CMK (cell line): ENCODE measurements around the gene ADAMTS20.

Experiments used
- DNase-seq: peaks from one replicate; pipeline ENCODE4 v3.0.0-alpha.2; 2010; ENCODE audit warnings: low read depth

The ADAMTS20 gene

DNA sequence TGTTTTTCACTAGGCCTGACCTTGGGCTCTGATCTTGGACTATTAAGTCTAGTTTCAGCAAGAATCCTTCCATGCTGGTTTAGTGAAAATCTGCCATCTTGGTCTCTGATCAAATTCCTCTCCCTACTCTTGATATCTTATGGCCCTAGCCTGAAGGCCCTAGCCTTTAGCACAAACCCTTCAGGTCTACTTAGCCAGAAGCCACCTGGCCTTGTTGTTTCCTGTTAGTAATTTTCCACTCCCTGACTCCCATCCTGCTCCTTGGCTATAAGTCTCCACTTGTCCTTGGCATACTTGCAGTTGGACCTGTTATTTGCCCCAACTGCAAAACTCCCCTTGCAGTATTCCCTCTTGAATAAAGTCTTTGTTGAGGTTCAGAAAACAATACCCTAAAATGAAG is 241.4 kb downstream of the ADAMTS20 start:
- DNase-seq = no peak

DNA sequence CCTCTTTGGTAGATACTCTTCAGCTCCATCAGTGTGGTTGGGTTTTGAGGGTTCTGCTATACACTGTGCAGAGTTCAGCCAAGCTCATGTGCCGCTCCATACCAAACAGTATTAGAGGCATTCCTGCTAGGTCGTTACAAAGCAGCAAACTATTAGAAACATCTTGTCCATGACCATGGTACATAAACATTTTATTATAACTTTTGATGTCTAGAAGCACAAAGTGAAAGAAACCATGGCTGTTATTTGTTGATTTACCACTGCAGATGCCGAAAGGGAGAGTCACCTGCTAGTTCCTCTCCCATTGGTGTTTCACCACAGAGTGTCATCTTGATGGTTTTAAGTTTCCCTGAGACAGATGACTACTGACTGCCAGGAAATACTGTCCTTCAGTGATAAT is 242.0 kb downstream of the ADAMTS20 start:
- DNase-seq = no peak

DNA sequence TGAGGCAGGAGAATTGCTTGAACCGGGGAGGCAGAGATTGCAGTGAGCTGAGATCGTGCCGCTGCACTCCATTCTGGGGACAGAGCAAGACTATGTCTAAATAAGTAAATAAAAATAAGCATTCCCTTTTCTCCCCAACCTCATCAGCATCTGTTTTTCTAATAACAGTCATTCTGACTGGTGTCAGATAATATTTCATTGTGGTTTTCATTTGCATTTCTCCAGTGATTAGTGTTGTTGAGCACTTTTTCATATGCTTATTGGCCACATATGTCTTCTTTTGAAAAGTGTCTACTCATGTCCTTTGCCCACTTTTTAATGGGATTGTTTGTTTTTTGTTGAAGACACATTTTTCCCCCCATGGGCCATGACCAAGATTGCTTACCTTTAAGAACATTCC is 243.2 kb downstream of the ADAMTS20 start:
- DNase-seq = no peak

DNA sequence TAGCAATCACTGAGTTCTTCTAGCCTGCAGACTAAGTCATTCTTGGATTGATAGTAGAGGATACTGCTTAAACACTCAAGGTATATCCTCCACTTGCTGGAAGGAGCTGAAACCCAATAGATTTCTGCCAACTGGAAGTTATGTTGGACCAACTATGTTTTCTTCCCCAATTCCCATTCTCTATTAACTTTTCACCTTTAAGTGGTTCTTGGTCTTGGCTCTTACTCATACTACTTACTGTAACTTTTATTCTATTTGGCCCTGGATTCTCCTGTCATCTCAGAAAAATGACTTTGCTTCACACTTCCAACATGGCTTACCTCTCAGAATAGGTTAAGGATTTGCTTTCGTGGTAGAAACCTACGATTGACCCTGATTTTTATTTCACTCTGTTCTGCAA is 244.9 kb downstream of the ADAMTS20 start:
- DNase-seq = no peak

DNA sequence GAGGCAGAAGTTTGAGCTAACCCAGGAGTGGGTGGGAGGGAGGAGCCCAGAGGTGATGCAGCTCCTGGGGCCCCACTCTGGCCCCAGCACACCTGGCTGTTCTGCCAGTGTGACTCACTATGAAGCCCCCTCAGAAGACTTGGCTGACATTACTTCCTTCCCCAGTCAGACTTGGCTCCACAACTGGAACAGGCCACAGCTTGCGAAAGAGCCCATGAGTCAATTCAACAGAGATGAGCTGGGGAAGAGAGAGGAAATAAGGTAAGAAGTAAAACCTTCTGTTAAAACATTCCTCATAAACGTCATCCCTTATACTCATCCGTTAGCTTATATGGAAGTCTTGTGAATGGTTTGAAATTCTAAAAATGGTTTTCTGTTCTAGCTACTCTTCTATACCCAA is 245.9 kb downstream of the ADAMTS20 start:
- DNase-seq = no peak

DNA sequence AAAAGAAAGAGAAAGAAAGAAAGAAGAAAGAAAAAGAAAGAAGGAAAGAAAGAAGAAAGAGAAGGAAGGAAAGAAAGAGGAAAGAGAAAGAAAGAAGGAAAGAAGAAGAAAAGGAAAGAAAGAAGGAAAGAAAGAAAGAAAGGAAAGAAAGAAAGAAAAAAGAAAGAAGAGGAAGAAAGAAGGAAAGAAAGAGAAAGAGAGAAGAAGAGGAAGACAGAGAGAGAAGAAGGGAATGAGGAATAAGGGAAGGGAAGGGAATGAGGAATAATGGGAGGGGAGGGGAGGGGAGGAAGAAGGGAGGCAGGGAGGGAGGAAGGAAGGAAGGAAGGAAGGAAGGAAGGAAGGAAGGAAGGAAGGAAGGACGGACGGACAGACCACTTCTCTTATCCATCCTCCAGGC is 246.9 kb downstream of the ADAMTS20 start:
- DNase-seq = no peak
